Muscle of back (tissue), 11 donors: Measurements from ENCODE around the gene LNPEP. TPM values are rescaled to one million over a fixed set of nuclear protein-coding genes. Genes with fewer than 3 reads are reported as not detected.

Experiments
- DNase-seq, 3 donors: peaks; one replicate each; pipeline versions ENCODE4 v3.0.0 to v3.0.0-alpha.2; 2013
- polyA plus RNA-seq, 10 donors: library from polyadenylated mRNA; unstranded; fragments of 120-200 nt; gene quantifications; one replicate each; pipeline ENCODE4 v1.2.1, GENCODE V29; 2013; ENCODE audit not compliant: insufficient read length in 10 of 10

Gene LNPEP
- polyA plus RNA-seq, 10 donors, result 13.8 to 24.5 (median 18.2) TPM

GRCh38 chr5:96957254-96958049 is 21.6 kb downstream of the LNPEP start:
- no peak for DNase-seq

GRCh38 chr5:96958977-96959376 is 23.1 kb downstream of the LNPEP start:
- no peak for DNase-seq

- DNase-seq, result no peak
Observed at GRCh38 chr5:96961053-96961452, 25.2 kb downstream of the LNPEP start.

- DNase-seq, result peak in 1 of 3 donors; percentile 44
Observed at GRCh38 chr5:96962540-96962991, 26.7 kb downstream of the LNPEP start.

GRCh38 chr5:96963267-96963666 is 27.4 kb downstream of the LNPEP start:
- DNase-seq, result peak; percentile 67 to 83 (median 74)

GRCh38 chr5:96966801-96967200 is 30.9 kb downstream of the LNPEP start:
- no peak for DNase-seq

- DNase-seq, result no peak
Observed at GRCh38 chr5:96967400-96967799, 31.5 kb downstream of the LNPEP start.

DNA sequence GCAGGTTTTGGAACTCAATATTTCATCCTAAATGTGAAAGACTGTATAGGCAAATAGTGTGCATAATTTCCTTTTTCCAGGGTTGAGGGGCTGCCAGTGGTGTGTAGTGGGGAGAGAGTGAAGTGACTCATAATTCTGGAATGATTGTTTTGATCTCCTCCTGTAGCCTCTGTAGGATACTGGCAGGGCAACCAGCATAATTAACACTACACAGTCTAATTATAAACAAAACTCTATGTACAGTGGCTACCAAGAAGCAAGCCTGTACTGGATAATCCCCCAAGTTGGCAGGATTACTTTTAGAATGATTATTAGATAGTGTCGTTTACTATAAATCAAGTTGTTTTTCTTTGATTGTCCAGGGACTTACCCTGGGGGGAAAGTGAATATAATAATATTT is 32.2 kb downstream of the LNPEP start:
- DNase-seq, result peak in 2 of 3 donors; percentile 29 to 38

- peak in 1 of 3 donors; percentile 24 for DNase-seq
Observed at GRCh38 chr5:96968614-96969013, 32.7 kb downstream of the LNPEP start.

DNA sequence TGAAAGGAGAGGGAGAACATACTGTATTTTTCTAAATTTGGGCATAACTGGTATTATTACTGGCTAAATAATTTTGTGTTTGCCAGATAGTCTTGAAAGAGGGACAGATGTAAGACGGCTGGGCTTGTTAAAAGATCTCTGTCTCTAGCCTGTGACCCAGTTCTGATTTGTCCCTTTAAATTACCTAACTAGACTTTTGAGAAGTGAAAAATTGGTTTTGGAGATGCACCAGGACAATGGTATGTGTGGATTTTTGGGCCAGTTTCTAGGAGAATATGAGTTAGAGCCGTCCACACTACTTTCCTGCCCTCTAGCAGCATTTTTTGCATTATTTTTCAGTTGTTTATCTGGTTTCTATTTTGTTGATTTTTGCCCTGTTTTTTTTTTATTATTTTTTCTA is 33.5 kb downstream of the LNPEP start:
- peak in 1 of 3 donors; percentile 11 for DNase-seq

GRCh38 chr5:96972599-96973334 is 36.9 kb downstream of the LNPEP start:
- no peak for DNase-seq

- peak in 1 of 3 donors; percentile 42 for DNase-seq
Observed at GRCh38 chr5:96973532-96974401, 37.9 kb downstream of the LNPEP start.

GRCh38 chr5:96975656-96976055 is 39.8 kb downstream of the LNPEP start:
- no peak for DNase-seq

DNA sequence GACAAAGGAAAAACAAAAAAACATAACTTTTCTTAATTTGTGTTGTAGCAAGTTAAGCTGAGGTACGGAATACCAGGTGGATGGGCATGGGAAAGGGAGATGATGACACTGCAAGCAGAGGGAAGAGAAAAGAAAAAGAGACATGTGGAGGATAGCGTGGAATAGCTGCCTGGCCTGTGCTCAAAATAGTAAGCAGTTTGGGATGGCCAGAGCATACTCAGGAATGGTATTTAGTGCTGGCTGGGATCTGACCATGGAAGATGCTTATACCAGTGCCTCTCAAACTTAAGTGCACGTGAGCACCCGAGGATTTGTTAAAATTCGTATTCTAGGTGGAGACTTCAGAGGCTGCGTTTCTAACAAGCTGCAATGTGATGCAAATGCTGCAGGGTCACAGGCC is 41.3 kb downstream of the LNPEP start:
- DNase-seq, result peak in 1 of 3 donors; percentile 20

GRCh38 chr5:96978812-96979449 is 43.1 kb downstream of the LNPEP start:
- DNase-seq, result no peak

GRCh38 chr5:96984506-96985192 is 48.8 kb downstream of the LNPEP start:
- no peak for DNase-seq

DNA sequence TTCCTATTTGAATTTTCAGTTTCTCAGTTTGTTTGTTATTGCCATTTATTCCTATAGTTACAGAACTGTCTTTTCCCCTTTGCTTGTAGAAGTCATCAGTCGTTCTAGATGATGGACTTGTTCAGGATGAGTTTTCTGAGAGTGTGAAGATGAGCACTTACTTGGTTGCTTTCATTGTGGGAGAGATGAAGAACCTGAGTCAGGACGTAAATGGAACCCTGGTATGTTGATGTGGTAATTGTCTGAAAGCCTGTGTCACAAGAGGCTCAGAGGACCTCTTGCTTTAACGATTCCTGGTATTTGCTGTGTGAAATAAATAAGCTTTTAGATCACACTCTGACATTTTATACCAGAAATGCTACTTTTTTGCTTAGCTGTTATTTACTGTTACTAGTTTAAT is 50.6 kb downstream of the LNPEP start:
- DNase-seq, result no peak

DNA sequence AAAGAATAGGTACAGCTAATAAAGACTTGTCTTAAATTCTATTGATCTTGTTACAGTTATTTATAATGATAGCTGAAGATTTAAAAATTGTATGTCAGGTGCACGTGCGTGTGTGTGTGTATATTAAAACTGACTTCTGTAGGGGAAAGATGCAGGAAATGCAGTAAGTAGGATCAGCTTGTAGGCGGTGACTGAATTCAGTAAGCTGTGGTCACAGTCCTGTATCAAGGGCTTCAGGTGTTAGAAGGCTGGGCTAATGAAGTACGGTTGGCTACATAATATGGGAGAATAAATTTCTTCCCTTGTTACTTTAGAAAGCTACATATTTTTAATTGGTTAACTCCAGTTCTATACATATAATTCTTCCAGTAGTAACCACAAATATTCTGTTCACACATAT is 54.2 kb downstream of the LNPEP start:
- DNase-seq, result no peak

DNA sequence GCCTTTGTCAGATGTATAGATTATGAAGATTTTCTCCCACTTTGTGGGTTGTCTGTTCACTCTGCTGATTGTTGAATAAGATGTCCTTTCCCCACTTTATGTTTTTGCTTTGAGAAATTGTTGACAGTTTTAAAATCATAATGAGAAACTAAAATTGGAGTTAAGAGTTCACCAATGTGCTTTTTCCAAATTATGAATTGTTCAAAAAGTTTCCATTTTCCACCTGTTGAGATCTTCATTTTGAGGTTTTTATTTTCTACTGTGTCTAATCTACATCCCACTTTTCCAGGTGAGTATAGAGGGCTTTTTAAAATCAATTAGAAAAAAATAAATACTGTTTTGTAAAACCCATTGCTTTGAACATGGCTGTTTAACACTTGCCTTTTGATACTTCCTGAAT is 55.8 kb downstream of the LNPEP start:
- no peak for DNase-seq

DNA sequence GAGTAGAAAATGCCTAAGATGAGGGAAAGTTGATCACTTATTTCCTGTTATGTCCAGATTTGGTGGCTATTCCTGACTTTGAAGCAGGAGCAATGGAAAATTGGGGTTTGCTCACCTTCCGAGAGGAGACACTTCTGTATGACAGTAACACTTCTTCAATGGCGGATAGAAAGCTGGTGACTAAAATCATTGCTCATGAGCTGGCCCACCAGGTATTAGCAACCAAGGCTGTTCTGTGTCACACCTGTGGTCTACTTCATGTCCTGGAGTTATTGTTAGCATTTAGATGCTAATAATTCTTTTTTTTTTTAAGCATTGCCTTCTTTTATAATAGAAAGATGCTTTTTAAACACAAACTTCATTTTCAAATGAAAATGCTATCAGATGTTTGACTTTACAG is 57.9 kb downstream of the LNPEP start:
- no peak for DNase-seq

DNA sequence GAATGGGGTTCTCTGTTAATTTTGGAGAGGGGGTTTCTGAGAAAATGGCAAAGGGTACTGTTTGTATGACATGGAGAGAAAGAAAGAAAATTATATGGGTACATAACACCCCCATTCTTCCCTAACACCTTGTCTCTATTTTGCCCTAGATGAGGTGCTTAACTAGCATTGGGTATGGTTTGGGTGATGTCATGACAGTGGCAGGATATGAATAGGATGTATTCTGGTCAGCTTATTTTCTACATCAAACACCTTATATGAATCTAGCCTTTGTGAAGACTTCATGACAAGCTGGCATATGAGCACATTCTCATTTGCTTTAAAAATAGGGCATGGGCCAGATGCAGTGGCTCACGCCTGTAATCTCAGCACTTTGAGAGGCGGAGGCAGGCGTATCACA is 58.6 kb downstream of the LNPEP start:
- DNase-seq, result no peak
